ENCODE measurements around the gene IFI44.
A peak's percentile ranks its signal among the peaks of the same experiment; 100 is the strongest.

Gene IFI44

DNA sequence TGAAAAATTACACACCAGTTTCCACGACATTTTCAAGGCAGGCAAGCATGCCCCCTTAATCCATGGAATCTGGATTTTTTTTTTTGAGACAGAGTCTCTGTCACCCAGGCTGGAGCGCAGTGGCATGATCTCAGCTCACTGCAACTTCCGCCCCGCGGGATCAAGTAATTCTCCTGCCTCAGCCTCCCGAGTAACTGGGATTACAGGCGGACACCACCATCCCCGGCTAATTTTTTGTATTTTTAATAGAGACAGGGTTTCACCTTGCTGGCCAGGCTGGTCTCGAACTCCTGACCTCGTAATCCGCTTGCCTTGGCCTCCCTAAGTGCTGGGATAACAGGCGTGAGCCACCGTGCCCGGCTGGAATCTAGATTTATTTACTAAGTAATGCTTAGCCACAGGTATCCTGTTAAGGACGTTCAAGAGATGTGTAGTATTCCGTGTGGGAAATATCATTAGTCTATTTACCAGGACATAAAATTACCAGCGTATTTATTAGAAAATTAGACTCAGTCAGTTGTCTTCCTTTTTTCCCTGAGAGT, 2.5 kb downstream of the IFI44 start:
- no peak for DNase-seq

GRCh38 chr1:78658901-78659300, 9.3 kb downstream of the IFI44 start:
- no peak for DNase-seq

DNA sequence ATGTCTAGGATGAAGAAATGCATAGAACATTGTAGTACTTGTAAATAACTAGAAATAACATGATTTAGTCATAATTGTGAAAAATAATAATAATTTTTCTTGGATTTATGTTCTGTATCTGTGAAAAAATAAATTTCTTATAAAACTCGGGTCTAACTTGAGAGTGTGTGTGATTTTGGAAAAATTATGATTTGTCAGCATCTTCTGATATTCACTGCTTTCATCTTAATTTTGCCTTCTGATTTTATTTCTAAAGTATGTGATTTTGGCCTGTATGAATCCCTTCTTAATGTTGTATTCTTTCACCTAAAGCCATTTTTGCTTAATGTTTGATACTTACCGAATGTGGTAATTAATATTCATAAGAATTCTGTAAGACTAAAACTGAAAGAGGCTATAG, 14.3 kb downstream of the IFI44 start:
- DNase-seq = no peak

DNA sequence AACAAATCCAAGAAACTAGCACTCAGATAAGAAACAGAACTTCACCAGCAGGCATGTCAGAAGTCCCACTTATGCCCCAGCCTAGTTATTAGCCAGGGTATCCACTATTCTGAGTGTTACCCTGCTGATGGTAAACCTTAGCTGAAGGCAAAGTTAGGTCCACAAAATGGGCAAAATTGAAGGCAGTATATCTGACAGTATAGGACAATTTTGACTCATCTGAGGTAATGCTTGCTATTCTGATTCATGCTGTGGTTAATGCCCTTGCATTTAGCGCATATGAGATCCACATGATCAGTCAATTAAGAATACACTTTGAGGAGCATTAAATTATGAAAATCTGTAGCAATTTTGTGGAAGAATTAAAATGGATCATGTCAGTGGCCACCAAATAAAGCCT, 15.1 kb downstream of the IFI44 start:
- no peak for DNase-seq

GRCh38 chr1:78665809-78666208, 16.2 kb downstream of the IFI44 start:
- DNase-seq = no peak

DNA sequence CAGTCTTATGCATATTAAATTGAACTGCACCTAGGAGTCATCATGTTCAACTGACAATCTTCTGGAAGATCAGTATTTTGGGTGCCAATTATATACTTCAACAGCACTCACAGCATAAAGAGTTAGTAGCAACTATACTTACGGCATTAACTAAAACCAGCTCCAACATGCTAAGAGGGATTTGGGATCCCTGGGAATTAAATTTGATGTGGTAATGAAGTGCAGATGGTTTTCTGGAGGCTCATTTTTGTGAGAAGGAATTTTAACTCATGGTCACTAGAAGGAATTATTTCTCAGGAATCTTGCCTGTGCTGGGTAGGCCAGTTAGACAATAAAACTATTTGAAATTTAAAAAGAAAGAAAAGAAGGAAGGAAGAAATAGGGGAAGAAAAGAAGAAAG, 18.3 kb downstream of the IFI44 start:
- no peak for DNase-seq

DNA sequence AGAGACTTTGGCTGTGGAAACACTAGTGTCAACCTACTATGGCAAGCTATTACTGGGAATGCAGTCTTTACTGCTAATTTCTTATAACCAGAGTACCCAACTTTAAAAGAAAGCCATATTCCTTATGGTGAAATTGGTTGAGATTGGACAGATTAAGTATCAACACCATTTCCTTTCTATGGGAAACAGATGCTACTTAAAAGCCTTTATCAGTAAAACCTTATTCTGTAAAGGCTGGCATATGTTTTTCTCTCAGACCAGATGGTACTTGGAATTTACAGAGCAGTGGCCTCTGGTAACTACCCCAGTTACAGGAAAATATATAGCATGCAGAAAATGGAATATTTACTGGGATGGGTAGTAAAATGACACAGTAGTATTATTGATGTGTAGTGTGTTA, 18.8 kb downstream of the IFI44 start:
- no peak for DNase-seq

DNA sequence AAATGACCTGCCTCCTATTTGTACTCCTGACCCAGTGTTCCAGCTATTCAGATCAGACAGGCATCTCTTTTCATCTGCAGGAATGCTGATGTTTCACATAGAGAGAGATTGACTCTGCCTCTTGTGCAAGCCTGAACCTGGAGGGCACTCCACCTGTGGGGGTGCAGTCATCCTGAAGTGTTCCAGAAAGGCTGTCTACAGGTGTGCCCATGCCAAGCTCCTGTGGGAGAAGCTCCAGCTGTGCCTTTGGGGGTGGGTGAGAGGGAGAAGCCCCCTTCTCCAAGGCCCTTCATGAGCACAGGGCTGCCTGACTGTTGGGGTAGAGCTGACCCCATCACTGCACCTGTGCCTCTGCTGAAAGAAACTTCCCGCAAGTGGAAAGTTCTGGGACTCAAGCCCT, 22.8 kb downstream of the IFI44 start:
- DNase-seq = no peak

GRCh38 chr1:78673120-78673519, 23.5 kb downstream of the IFI44 start:
- no peak for DNase-seq

DNA sequence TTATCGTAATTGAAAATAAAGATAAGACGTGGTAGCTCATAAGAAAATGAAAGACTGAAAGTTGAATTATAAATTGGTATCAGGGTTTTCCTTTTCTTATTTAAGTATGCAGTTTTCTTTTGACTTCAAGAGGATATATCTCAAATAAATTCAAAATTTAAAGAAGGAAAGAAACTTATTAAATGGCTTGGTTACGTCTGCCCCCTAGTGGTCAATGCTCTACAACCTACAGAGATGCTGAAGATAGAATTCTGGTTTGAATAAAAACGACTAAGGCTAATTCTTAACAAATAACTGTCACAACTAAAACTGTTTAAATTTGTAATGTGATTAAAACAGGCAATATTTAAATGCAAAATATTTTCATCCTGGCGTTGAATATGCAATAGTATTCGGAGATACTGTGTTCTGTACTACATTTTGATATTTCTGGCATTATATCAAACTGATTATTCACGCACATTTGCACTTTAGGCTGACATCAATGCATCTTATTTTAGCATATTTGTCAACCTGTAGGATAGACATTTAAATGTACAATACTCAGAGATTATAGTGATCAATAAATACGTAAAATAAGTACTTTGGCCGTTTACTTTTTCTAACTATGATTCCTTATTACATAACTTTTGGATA, 26.8 kb downstream of the IFI44 start:
- no peak for DNase-seq

DNA sequence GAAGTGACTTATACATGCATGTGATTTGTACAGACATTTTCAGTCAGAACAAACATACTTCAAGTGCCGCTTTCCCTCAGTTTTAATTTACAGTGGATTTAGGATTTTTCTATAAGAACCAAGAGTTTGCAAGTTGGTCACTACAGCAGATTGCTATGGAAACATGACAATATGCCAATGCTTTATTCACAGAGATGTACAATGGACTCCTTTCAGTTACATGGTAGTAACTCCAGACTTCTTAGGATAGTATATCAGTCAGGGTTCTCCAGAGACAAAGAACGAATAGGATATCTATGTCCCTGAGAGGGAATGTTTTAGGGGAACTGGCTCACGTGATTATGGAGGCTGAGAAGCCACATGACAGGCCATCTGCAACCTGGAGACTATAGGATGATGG, 27.4 kb downstream of the IFI44 start:
- DNase-seq = no peak

DNA sequence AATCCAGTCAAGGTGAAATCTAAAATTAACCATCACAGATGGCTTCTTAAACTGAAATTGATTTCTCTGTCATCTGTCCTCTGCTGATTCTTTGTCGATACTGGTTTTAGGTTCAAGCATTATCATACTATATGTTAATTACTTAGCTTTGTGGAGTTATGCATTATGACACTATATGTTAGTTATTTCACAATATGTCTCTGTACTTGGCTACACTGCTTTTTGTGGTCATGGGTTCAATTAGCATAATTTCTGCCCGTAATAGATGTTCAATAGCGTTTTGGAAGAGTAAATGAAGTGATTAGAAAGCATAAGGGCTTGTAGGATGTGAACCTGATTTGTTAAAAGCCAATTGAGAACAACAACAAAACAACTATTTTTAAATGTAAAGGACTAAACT, 28.2 kb downstream of the IFI44 start:
- no peak for DNase-seq

DNA sequence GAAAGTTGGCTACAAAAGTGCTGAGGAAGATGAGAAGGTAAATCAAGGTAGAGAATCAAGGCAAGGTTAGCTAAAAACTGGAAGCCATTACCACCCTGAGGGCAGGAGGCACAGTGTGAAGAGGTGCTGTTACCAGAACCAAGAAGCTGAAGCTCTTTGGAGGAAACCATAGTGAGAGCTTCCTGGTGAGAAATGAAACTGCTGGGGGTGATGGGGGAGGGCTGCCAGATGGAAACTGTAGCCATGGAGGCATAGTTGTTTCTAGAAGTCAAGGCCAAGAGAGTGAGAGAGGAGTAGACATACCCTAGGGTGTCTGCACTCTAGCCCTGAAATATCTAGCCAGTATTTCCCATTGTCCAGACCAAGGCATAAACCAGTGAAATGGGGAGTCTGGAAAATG, 28.7 kb downstream of the IFI44 start:
- no peak for DNase-seq

- no peak for DNase-seq
Observed at GRCh38 chr1:78681265-78681664, 31.6 kb downstream of the IFI44 start.

- no peak for DNase-seq
Observed at GRCh38 chr1:78682496-78682895, 32.9 kb downstream of the IFI44 start.

DNA sequence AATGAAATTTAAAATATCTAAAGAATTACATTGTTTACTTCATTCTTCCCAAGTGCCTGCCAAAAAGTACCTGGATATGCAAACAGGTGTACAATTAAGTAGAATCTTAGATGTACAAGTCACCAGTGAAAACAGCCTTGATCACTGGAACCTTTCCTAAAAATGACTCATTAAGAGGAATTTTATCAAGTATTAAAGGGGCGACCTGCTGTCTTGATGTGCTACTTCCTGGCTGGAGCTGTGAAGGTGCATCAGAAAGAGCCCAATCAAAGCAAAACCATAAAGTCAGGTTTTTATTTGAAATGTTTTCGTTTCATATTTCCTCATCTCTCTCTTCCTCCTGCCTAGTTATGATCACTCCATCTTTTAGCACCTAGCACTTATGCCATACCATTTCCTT, 33.4 kb downstream of the IFI44 start:
- DNase-seq = no peak

GRCh38 chr1:78687315-78687714, 37.7 kb downstream of the IFI44 start:
- DNase-seq = no peak

GRCh38 chr1:78687914-78688313, 38.3 kb downstream of the IFI44 start:
- DNase-seq = no peak

- DNase-seq = no peak
Observed at GRCh38 chr1:78688697-78689096, 39.1 kb downstream of the IFI44 start.

GRCh38 chr1:78690516-78690915, 40.9 kb downstream of the IFI44 start:
- DNase-seq = no peak

GRCh38 chr1:78691995-78692747, 42.5 kb downstream of the IFI44 start:
- peak; percentile 7 for DNase-seq

- no peak for DNase-seq
Observed at GRCh38 chr1:78699813-78700212, 50.2 kb downstream of the IFI44 start.

DNA sequence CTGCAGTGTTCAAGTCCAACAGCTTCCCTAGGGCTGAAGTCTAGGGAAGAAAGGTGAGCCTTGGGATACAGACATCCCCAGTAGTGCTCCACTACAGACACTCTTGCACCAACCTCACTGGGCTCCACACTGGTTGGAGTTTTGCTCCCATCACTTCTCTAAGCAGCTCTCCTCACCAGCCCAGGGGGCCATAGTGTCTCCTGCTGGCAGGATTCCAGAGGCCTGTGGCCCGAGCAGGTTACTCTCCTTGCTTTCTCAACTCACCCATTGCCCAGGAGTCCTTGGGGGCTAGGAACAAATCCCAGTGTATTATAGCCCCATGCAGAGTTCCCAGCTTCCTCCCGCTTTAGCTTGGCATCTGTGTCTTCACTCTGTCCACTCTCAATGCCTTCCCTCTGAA, 52.8 kb downstream of the IFI44 start:
- DNase-seq = no peak

DNA sequence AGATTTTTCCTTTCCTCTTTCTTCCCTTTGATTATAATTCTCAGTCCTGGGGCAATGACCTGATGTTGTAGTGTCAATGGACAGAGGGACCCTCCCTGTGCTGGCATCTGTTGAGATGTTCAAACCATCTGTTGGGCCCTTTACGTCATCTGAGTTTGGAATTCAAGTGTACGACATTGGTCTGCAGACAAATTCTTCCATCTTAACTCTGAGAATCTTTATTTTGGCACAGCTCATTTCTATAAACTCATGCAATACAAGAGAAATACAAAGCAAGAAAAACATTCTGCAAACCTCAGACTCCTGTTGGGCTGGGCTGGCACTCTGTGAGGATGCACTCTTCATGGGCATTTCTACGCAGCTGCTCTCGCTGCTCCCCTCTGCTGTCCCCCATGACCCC, 54.2 kb downstream of the IFI44 start:
- no peak for DNase-seq
